GM18907 (cell line): ENCODE results near the gene RPSA.
A peak's percentile ranks its signal among the peaks of the same experiment; 100 is the strongest.
"Not testable (repeated sequence)": the region's sequence is repeated elsewhere in the genome, so short reads cannot be mapped to it uniquely, and the experiment has no call there.

Experiments used
- ATAC-seq: cut with Tn5 transposase; IDR thresholded peaks from one replicate; pipeline ENCODE4 v1.9.1; 2021; ENCODE audit warnings: mild to moderate bottlenecking, moderate library complexity; ENCODE audit not compliant: unreplicated experiment

RPSA gene

DNA sequence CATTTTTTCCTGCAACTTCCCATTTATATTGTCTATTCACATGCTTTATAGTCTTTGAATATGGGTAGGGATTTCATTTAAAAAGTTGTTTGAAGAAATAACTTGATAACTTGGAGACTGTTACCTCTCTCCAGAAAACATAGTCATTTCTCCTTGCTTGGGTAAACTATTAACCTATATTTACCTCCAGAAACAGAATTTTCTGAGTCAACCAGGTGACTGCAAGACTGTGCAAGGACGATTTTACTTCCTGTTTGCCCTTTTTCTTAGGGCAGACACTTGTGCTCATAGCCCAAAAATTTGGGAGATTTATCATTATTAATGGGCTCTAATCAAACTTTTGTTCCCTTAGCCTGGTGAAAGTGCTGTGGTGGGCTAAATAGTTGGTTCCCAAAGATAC is 46.6 kb downstream of the RPSA start:
- peak; percentile 92 for ATAC-seq

DNA sequence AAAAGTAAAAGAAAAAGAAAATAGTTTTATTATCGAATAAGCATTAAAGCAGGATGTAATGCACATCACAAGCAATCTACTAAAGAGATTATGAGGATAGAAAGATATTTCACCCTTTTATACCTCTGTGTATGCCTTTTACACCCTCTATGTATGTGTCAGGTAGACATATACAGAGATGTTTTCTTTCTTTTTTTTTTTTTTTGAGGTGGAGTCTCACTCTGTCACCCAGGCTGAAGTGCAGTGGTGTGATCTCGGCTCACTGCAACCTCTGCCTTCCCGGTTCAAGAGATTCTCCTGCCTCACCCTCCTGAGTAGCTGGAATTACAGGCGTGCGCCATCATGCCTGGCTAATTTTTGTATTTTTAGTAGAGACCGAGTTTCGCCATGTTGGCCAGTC is 47.4 kb downstream of the RPSA start:
- not testable (repeated sequence) for ATAC-seq

DNA sequence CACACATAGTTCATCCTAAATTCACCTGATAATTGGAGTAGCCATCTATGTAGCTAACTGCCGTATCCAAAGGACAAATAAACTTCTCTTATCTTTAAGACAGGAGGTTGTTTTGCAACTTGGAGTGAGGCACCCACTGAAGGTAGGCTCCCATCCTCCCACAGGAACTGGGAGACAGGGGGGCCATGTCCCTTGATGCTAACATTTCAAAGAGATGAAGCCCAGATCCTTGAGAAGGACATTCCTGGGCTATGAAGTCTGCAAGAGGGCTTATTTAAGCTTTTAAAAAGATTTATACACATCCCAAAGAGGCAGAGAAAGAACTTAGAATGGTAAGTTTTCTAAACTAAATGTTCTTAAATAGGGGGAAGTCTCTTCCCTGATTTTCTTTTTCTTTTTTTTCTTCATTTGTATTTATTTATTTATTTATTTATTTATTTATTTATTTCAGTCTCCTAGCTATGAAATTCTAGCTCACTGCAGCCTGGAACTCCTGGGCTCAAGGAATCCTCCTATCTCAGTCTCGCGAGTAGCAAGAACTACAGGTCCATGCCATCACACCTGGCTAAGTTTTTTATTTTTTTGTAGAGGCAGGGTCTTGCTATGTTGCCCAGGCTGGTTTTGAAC is 48.2 kb downstream of the RPSA start:
- ATAC-seq = no peak

DNA sequence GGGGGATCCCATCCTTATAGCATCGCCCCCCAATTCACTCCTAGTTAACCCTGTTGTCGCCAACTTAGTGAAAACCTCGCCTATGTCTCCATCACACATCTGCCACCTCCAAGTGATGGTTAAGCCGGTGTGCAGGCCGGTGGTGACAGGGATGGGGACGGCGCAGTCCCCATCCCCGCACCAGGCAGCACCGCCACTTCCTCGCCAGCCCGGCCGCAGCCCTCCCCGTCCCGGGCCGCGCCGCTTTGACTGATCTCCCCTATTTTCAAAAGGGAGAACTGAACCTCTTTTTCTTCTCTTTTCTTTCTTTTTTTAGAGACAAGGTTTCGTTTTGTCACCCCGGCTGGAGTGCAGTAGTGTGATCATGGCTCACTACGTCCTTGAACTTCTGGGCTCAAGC is 49.6 kb downstream of the RPSA start:
- ATAC-seq = no peak

DNA sequence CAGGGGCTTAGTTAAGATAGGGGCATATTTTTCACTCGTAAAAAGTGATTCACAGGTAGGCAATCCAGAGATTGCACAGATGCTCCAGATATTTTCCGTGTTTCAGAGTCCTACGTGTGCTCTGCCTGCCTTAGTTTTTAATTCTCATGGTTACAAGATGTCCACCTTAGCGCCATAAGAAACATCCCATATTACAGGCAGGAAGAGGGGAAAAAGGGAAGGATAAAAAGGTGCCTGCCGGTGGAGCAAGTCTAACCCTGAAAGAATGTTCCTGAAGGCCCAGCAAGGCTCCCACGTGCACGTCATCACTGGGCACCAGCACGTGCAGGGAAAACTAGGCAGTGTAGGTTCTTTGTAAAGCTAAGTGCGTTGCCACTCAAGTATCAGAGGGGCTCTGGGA is 50.8 kb downstream of the RPSA start:
- ATAC-seq = no peak

DNA sequence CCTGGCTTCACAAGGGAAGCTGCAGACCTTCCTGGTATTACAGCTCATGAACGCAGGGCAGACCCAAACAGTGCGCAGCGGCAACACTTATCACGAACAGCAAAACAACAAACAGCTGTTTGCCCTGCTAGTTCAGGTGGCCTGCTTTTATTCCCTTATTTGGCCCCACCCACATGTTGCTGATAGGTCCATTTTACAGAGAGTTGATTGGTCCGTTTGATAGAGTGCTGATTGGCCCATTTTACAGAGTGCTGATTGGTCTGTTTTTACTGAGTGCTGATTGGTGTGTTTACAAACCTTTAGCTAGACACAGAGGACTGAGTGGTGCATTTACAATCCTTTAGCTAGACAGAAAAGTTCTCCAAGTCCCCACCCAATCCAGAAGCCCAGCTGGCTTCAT is 52.1 kb downstream of the RPSA start:
- ATAC-seq = not testable (repeated sequence)

DNA sequence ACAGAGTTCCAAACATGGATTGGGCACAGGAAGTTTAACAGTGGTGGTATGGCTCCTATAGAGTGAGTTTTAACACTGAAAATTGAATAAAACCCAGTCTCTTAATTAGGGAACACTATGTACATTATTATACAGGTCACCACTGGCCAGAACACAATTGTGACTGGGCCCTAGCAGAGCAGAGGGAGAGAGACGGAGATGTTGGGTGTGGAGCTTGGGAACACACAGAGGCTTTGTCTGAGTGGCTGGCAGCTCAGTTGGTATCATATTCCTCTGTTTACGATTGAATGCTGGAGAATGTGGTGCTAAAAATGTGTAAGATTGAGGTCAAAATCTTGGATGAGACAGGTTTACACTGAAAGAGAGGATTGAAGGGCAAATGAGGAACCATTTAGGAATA is 54.2 kb downstream of the RPSA start:
- no peak for ATAC-seq
